ENCODE measurements around the gene C19orf81. TPM values are rescaled to one million over a fixed set of nuclear protein-coding genes. Genes with fewer than 3 reads are reported as not detected.

Gene C19orf81
- total RNA-seq, 1 donor from 2014 or later: 7.9 TPM

DNA sequence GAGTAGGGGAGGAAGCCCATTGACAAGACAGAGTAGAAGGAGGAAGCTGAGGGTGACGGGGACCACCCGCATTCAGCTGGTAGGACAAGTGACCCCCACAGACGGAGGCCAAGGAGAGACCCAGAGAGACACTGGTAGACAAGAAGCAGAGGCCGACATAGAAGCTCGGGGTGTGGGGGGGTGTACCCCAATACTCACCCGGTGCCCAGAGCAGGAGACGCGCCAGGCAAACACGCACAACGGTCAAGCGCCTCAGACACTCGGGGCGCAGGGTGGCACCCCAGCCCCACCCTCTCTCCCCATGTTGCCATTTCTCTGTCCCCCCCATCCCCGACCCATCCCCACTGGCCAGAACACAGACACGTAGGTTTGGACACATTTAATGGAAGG, 46.8 kb downstream of the C19orf81 start:
- H3K27me3 Mint-ChIP-seq (ENCODE audit: low read depth): peaks cover 90% of the 10 kb centered on the region
- H3K36me3 Mint-ChIP-seq (ENCODE audit: low read depth): no peaks in the 10 kb centered on the region
- no peak for DNase-seq (ENCODE audit: low read depth, low spot score)
- H3K9me3 Mint-ChIP-seq: no peaks in the 10 kb centered on the region
- H3K4me1 Mint-ChIP-seq: no peaks in the 10 kb centered on the region
- TF ChIP-seq, protein P1, sequence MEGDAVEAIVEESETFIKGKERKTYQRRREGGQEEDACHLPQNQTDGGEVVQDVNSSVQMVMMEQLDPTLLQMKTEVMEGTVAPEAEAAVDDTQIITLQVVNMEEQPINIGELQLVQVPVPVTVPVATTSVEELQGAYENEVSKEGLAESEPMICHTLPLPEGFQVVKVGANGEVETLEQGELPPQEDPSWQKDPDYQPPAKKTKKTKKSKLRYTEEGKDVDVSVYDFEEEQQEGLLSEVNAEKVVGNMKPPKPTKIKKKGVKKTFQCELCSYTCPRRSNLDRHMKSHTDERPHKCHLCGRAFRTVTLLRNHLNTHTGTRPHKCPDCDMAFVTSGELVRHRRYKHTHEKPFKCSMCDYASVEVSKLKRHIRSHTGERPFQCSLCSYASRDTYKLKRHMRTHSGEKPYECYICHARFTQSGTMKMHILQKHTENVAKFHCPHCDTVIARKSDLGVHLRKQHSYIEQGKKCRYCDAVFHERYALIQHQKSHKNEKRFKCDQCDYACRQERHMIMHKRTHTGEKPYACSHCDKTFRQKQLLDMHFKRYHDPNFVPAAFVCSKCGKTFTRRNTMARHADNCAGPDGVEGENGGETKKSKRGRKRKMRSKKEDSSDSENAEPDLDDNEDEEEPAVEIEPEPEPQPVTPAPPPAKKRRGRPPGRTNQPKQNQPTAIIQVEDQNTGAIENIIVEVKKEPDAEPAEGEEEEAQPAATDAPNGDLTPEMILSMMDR (conservative IDR thresholded peaks at IDR 0.05): no peak
- no peak overlapping the region for H3K27ac Mint-ChIP-seq (ENCODE audit: unreplicated experiment)
- H3K4me3 Mint-ChIP-seq: no peak overlapping the region

DNA sequence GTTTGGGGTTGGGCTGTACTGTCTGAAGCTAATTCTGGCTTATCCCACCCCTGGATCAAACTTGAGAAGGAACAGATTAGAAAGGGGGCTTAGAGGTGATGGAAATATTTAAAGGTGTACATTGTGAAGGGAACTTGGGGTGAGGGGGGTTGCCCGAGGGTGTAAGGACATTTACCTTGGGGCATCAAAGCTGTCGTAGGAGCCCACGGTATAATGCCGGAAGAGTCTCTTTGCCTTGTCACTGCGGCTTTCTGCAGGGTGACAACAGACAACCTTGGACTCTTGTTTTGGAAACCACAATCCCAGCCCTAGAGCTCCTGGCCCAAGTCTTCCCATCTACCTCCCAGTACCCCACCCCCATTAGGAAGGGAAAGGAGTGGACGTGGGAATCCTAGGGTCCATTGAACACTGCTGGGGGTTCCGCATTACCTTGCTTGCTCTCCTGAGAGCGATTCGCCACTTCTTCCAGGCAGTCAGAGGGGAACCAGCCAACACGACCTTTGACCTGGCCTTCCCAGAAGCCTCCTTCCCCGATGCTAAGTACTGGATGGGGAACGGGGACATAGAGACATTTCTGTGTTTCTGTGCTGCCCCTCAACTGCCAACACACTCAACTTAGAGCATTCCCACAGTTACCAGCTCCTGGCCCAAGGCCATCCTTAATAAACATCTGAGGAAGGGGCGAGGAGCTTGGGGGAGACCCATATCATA, 48.3 kb downstream of the C19orf81 start:
- Mint-ChIP-seq H3K9me3 (no peaks in the 10 kb centered on the region), H3K4me1 (no peaks in the 10 kb centered on the region), H3K27me3 (ENCODE audit: low read depth) (peaks cover 85% of the 10 kb centered on the region), H3K4me3 (no peak overlapping the region), H3K27ac (ENCODE audit: unreplicated experiment) (no peak overlapping the region), H3K36me3 (ENCODE audit: low read depth) (no peaks in the 10 kb centered on the region)
- TF ChIP-seq, protein P1 (conservative IDR thresholded peaks at IDR 0.05): no peak
- DNase-seq (ENCODE audit: low read depth, low spot score): no peak

DNA sequence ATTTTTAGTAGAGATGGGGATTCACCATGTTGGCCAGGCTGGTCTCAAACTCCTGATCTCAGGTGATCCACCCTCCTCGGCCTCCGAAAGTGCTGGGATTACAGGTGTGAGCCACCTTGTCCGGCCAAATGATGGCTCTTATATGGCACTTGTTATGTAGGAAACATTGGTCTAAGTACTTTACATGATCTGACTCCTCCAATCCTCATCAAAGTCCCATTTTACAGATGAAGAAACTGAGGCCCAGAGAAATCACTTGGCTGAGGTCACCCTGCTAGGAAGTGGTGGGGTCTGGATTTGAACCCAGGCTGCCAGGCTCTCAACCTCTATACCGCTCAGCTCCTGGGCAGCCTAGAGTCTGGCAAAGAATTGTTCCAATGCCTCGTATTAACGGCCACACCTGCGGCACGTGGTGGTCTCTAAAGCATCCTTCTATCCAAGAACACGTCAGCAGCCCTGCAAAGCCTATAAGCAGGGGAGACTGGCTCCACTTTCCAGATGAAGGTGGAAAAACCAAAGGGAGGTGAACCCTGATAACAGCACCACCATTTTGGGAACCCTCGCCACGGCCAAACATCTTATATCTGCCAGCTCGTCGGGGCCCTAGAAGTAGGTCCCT, 52.2 kb downstream of the C19orf81 start:
- no peak for DNase-seq (ENCODE audit: low read depth, low spot score)
- TF ChIP-seq, protein P1 (conservative IDR thresholded peaks at IDR 0.05): no peak
- no peak overlapping the region for H3K4me3 Mint-ChIP-seq
- peaks cover 8% of the 10 kb centered on the region for H3K4me1 Mint-ChIP-seq
- no peaks in the 10 kb centered on the region for H3K36me3 Mint-ChIP-seq (ENCODE audit: low read depth)
- H3K9me3 Mint-ChIP-seq: no peaks in the 10 kb centered on the region
- H3K27me3 Mint-ChIP-seq (ENCODE audit: low read depth): peaks cover 76% of the 10 kb centered on the region
- H3K27ac Mint-ChIP-seq (ENCODE audit: unreplicated experiment): no peak overlapping the region

DNA sequence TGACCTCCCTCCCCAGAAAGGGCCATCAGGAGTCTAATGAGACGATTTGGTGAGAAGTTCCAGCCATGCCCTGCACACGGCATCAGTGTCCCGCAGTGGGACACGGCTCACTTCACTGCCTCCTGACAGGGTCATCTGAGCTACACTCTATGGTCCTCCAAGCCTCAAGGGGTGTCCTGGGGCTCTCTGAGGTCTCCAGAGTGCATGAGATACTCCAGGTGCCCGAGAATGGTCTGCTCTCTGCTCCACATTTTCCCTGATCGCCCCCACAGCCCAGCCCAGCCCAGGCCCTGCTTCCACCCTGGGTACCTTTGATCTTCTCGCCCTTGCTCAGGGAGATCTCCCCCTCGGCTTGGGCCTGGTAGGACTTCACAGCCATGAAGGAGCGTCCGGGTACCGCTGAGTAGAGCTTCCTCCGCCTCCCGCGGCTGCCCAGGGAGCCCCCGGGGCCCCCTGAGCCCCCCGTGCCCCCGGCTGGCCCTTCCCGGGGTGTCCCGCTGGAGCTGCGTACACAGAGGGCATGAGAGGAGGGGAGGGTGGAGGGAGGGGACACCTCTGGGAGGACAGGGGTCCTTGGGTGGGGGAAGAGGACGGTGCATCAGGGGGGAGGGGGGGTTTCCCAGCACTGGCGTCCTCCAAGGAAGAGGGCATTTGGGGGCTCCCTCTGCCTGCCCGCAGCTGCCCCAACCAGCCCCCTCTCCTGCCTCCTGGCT, 53.1 kb downstream of the C19orf81 start:
- no peak for DNase-seq (ENCODE audit: low read depth, low spot score)

More for the DNA sequence above, 53.1 kb downstream of the C19orf81 start:
- Mint-ChIP-seq H3K4me3 (no peak overlapping the region), H3K36me3 (ENCODE audit: low read depth) (no peaks in the 10 kb centered on the region), H3K27me3 (ENCODE audit: low read depth) (peaks cover 70% of the 10 kb centered on the region), H3K4me1 (peaks cover 8% of the 10 kb centered on the region), H3K27ac (ENCODE audit: unreplicated experiment) (no peak overlapping the region), H3K9me3 (no peaks in the 10 kb centered on the region)
- TF ChIP-seq, protein P1 (conservative IDR thresholded peaks at IDR 0.05): no peak

All from neural crest cell (in vitro differentiated cells).